ENCODE measurements around the gene SRMS. TPM values are rescaled to one million over a fixed set of nuclear protein-coding genes. Genes with fewer than 3 reads are reported as not detected.

SRMS gene
- total RNA-seq, 1 experiment from 2014 or later: 0.22 TPM

- H4K20me1 ChIP-seq (ENCODE audit: low read length): no peaks in the 10 kb centered on the region
- no peak for TF ChIP-seq EZH2 (IDR thresholded peaks at IDR 0.05; ENCODE audit: low read length, unreplicated experiment)
- no TSS peak for BruUV-seq (replicated peaks)
- POLR2A ChIA-PET (ENCODE audit: unreplicated experiment): no interaction called here
- 0 out of 2 replicates have a peak overlapping the region, but pooled peaks have one; percentile 34 for H2AFZ ChIP-seq (ENCODE audit: low read length)
- CTCF ChIA-PET: no interaction called here
- H3K27ac ChIP-seq (ENCODE audit: low read length): no peak overlapping the region
- no peak for DNase-seq
- no peaks in the 10 kb centered on the region for H3K27me3 ChIP-seq (ENCODE audit: low read length)
- H3K36me3 ChIP-seq (ENCODE audit: low read depth, low read length): no peaks in the 10 kb centered on the region
- H3K4me1 ChIP-seq (ENCODE audit: insufficient read depth, low read length): peaks cover 18% of the 10 kb centered on the region
- peak overlapping the region; percentile 91 for H3K4me2 ChIP-seq (ENCODE audit: low read length)
- H3K4me3 ChIP-seq (ENCODE audit: low read length): no peak overlapping the region
- no peaks in the 10 kb centered on the region for H3F3A ChIP-seq (ENCODE audit: low read length, unreplicated experiment)
- H3K9ac ChIP-seq (ENCODE audit: low read length): no peak overlapping the region
- no peak for ATAC-seq
- H3K79me2 ChIP-seq (ENCODE audit: low read length): peaks cover 12% of the 10 kb centered on the region
- intact Hi-C loops (cut with micrococcal nuclease): loop anchor here (2.0 kb wide), 1 partner anchor 36 kb away; no protein-coding TSS in a partner anchor
- no peaks in the 10 kb centered on the region for H3K9me2 ChIP-seq (replicated peaks; ENCODE audit: low read length)
- H3K9me3 ChIP-seq (ENCODE audit: low read length): no peaks in the 10 kb centered on the region
These were observed 27.5 kb upstream of the SRMS start for GRCh38 chr20:63574829-63575743.

GRCh38 chr20:63574156-63574828, 26.7 kb upstream of the SRMS start, which contains the start of gene HELZ2:
TSS of gene HELZ2 (minus strand) at chr20:63574239. CDS start at chr20:63572385, 1,854 bp downstream.
- Histone ChIP-seq H2AFZ (ENCODE audit: low read length) (peak within 1 kb of the TSS; percentile 86), H3K79me2 (ENCODE audit: low read length) (peaks cover 12% of the 10 kb centered on the region), H3K4me3 (ENCODE audit: low read length) (peak within 1 kb of the TSS; percentile 77), H3K9me2 (replicated peaks; ENCODE audit: low read length) (no peaks in the 10 kb centered on the region), H3K9me3 (ENCODE audit: low read length) (no peaks in the 10 kb centered on the region), H4K20me1 (ENCODE audit: low read length) (no peaks in the 10 kb centered on the region), H3K36me3 (ENCODE audit: low read depth, low read length) (no peaks in the 10 kb centered on the region), H3K9ac (ENCODE audit: low read length) (peak within 1 kb of the TSS; percentile 68), H3K27ac (ENCODE audit: low read length) (no peak within 1 kb of the TSS), H3K27me3 (ENCODE audit: low read length) (no peaks in the 10 kb centered on the region), H3F3A (ENCODE audit: low read length, unreplicated experiment) (no peaks in the 10 kb centered on the region), H3K4me1 (ENCODE audit: insufficient read depth, low read length) (peaks cover 18% of the 10 kb centered on the region), H3K4me2 (ENCODE audit: low read length) (peak within 1 kb of the TSS; percentile 93)
- TF ChIP-seq EZH2phosphoT487 (IDR thresholded peaks at IDR 0.05; ENCODE audit: borderline replicate concordance, low read length): no peak
- no peak for TF ChIP-seq CTCF (conservative IDR thresholded peaks at IDR 0.05; ENCODE audit: low read depth, low read length)
- no peak for TF ChIP-seq EZH2 (IDR thresholded peaks at IDR 0.05; ENCODE audit: low read length, unreplicated experiment)
- ATAC-seq (peak; percentile 85), DNase-seq (peak; percentile 58)
- ChIA-PET CTCF (interaction anchor here (1.6 kb wide), 1 partner anchor 36 kb away, joined by 6 read pairs; no protein-coding TSS in a partner anchor), POLR2A (ENCODE audit: unreplicated experiment) (interaction anchor here (0.6 to 1.5 kb wide), 12 partner anchors 9 to 984 kb away, joined by 3 to 21 read pairs (median 8); partner anchors contain the start of genes LKAAEAR1 and RTEL1)
- BruUV-seq (replicated peaks): TSS peak; percentile 90
- intact Hi-C loops (cut with micrococcal nuclease): loop anchor here (2.0 kb wide), 1 partner anchor 35 kb away; no protein-coding TSS in a partner anchor

- H4K20me1 ChIP-seq (ENCODE audit: low read length): no peaks in the 10 kb centered on the region
- peak overlapping the region; percentile 68 for H3K9ac ChIP-seq (ENCODE audit: low read length)
- H3K27ac ChIP-seq (ENCODE audit: low read length): no peak overlapping the region
- peaks cover 18% of the 10 kb centered on the region for H3K4me1 ChIP-seq (ENCODE audit: insufficient read depth, low read length)
- H3K79me2 ChIP-seq (ENCODE audit: low read length): peaks cover 12% of the 10 kb centered on the region
- H3K9me2 ChIP-seq (replicated peaks; ENCODE audit: low read length): no peaks in the 10 kb centered on the region
- TSS peak; percentile 54 for BruUV-seq (replicated peaks)
- intact Hi-C loops (cut with micrococcal nuclease): loop anchor here (2.0 kb wide), 1 partner anchor 35 kb away; no protein-coding TSS in a partner anchor
- POLR2A ChIA-PET (ENCODE audit: unreplicated experiment): interaction anchor here (0.6 to 1.5 kb wide), 7 partner anchors 35 to 510 kb away, joined by 3 to 21 read pairs (median 9); partner anchors contain the start of genes LKAAEAR1 and RTEL1
- H3F3A ChIP-seq (ENCODE audit: low read length, unreplicated experiment): no peaks in the 10 kb centered on the region
- peak overlapping the region; percentile 77 for H3K4me3 ChIP-seq (ENCODE audit: low read length)
- H2AFZ ChIP-seq (ENCODE audit: low read length): 0 out of 2 replicates have a peak overlapping the region, but pooled peaks have one; percentile 24
- TF ChIP-seq EZH2phosphoT487 (IDR thresholded peaks at IDR 0.05; ENCODE audit: borderline replicate concordance, low read length) (no peak), CTCF (conservative IDR thresholded peaks at IDR 0.05; ENCODE audit: low read depth, low read length) (no peak), EZH2 (IDR thresholded peaks at IDR 0.05; ENCODE audit: low read length, unreplicated experiment) (no peak)
- DNase-seq (no peak), ATAC-seq (peak; percentile 39)
- no peaks in the 10 kb centered on the region for H3K27me3 ChIP-seq (ENCODE audit: low read length)
- H3K9me3 ChIP-seq (ENCODE audit: low read length): no peaks in the 10 kb centered on the region
- H3K4me2 ChIP-seq (ENCODE audit: low read length): peak overlapping the region; percentile 93
- H3K36me3 ChIP-seq (ENCODE audit: low read depth, low read length): no peaks in the 10 kb centered on the region
- CTCF ChIA-PET: interaction anchor here (1.6 kb wide), 1 partner anchor 36 kb away, joined by 6 read pairs; no protein-coding TSS in a partner anchor
These were observed 26.1 kb upstream of the SRMS start for GRCh38 chr20:63573647-63574131.

All from PC-3 (cell line).